Measurements from ENCODE around the gene MAD2L1. TPM values are rescaled to one million over a fixed set of nuclear protein-coding genes. Genes with fewer than 3 reads are reported as not detected.
A peak's percentile ranks its signal among the peaks of the same experiment; 100 is the strongest.
"Not testable (repeated sequence)": the region's sequence is repeated elsewhere in the genome, so short reads cannot be mapped to it uniquely, and the experiment has no call there.

The MAD2L1 gene
- total RNA-seq, 1 experiment from 2014 or later, result 86.4 TPM

- H3K4me3 ChIP-seq, result peak overlapping the region; percentile 80
- H3K27me3 ChIP-seq, result no peaks in the 10 kb centered on the region
- H3K36me3 ChIP-seq, result peaks cover 42% of the 10 kb centered on the region
- H3K9me3 ChIP-seq, result no peaks in the 10 kb centered on the region
- peak; percentile 4 for DNase-seq
These were observed 603 bp downstream of the MAD2L1 start for GRCh38 chr4:120065974-120066516.

DNA sequence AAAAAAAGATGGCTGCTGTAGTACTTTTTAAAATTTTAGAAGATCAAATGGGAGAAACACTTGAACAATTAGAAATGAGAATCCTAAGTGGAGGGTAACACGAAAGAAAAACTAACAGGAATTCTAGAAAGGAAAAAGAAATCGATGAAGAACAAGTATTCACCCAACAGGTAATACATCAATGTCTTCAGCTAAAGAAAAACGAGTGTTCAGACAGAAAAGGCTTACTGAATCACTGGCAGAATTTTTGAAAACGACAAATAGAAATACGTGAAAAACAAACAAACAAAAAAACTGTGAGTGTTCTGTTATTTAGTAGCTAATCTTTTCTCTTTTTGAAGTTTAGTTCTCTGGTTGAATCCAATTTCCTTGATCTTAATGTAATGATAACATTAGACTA, 1.8 kb downstream of the MAD2L1 start:
- no peaks in the 10 kb centered on the region for H3K27me3 ChIP-seq
- no peak for DNase-seq
- no peaks in the 10 kb centered on the region for H3K9me3 ChIP-seq
- peaks cover 53% of the 10 kb centered on the region for H3K36me3 ChIP-seq
- H3K4me3 ChIP-seq, result peak overlapping the region; percentile 80

- not testable (repeated sequence) for H3K27me3 ChIP-seq, H3K4me3 ChIP-seq, H3K9me3 ChIP-seq, DNase-seq
- H3K36me3 ChIP-seq, result peaks cover 65% of the 10 kb centered on the region
These were observed 2.9 kb downstream of the MAD2L1 start for GRCh38 chr4:120063711-120064110.

DNA sequence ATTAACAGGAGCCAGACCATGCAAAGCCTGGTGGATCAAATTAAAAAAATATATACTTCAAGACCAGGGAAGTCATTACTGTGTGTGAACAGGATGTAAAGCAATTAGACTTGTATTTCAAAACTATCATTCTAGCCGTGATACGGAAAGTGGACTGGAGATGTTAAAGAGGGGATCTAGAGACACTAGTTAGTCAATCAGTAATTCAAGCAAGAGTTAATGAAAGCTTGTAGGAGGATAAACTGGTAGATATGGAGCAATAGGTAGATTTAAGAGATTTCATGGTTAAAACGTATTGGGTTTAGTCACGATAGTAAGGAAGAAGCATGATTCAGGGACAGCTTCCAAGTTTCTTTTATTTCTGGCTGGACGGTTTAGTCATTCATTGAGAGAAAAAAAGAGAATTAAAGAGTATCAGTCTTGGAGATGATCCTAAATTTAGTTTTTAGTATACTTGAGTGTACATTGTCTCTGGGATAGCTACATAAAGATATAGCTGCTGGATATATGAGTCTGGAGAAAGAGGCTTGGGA, 3.9 kb downstream of the MAD2L1 start:
- H3K27me3 ChIP-seq, result no peaks in the 10 kb centered on the region
- no peaks in the 10 kb centered on the region for H3K9me3 ChIP-seq
- H3K36me3 ChIP-seq, result peaks cover 74% of the 10 kb centered on the region
- DNase-seq, result no peak
- H3K4me3 ChIP-seq, result no peak overlapping the region

DNA sequence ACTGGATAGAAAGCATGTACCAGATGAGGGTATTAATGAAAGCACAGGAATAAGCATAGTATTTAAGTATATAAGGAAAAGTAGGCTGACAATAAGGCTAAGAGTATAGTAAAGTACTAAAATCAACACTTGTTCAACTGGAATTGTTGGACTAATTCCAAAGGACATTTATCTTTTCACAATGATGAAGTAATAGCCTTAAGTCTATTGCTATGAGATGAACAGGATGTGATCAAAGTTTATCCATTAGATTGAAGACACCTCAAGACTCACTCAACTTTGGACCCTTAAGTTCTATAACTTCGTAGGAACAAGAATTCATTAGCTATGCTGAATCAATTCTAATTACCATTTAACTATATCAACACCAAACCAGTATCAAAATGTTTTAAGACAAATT, 7.6 kb downstream of the MAD2L1 start:
- no peak for DNase-seq

GRCh38 chr4:120057416-120057815, 9.2 kb downstream of the MAD2L1 start:
- Histone ChIP-seq H3K36me3 (peaks cover 45% of the 10 kb centered on the region), H3K27me3 (no peaks in the 10 kb centered on the region), H3K9me3 (no peaks in the 10 kb centered on the region), H3K4me3 (no peak overlapping the region)
- no peak for DNase-seq

More for the DNA sequence above, 7.6 kb downstream of the MAD2L1 start:
- H3K36me3 ChIP-seq, result peaks cover 58% of the 10 kb centered on the region
- H3K27me3 ChIP-seq, result no peaks in the 10 kb centered on the region
- H3K9me3 ChIP-seq, result no peaks in the 10 kb centered on the region
- H3K4me3 ChIP-seq, result no peak overlapping the region

DNA sequence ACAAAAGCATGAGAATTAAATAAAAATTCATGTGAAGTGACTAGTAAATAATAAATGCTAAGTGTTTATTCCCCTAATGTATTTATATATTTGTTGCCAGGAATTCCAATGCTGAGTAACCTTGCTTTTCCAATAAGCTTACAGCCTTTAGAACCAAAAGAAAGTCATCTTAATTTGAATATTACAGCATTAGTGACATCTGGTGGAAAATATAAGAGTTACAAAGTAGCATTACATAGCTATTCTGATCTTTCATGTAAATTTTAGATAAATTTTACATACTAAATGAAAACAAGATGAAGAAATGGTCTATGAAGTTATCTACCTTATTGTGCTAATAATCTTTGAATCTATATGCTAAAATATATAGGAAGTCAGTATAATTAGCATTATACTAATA, 10.4 kb downstream of the MAD2L1 start:
- no peak overlapping the region for H3K4me3 ChIP-seq
- no peak for DNase-seq
- H3K36me3 ChIP-seq, result peaks cover 38% of the 10 kb centered on the region

GRCh38 chr4:120055795-120056194, 10.9 kb downstream of the MAD2L1 start:
- Histone ChIP-seq H3K27me3 (no peaks in the 10 kb centered on the region), H3K36me3 (peaks cover 34% of the 10 kb centered on the region), H3K9me3 (no peaks in the 10 kb centered on the region), H3K4me3 (no peak overlapping the region)
- DNase-seq, result no peak

More for the DNA sequence above, 10.4 kb downstream of the MAD2L1 start:
- H3K27me3 ChIP-seq, result no peaks in the 10 kb centered on the region
- no peaks in the 10 kb centered on the region for H3K9me3 ChIP-seq

- no peak for DNase-seq
- Histone ChIP-seq H3K9me3 (no peaks in the 10 kb centered on the region), H3K4me3 (no peak overlapping the region), H3K36me3 (peaks cover 28% of the 10 kb centered on the region), H3K27me3 (no peaks in the 10 kb centered on the region)
These were observed 11.5 kb downstream of the MAD2L1 start for GRCh38 chr4:120055162-120055561.

- peaks cover 15% of the 10 kb centered on the region for H3K36me3 ChIP-seq
- no peak for DNase-seq
- no peaks in the 10 kb centered on the region for H3K27me3 ChIP-seq
- no peaks in the 10 kb centered on the region for H3K9me3 ChIP-seq
- H3K4me3 ChIP-seq, result no peak overlapping the region
These were observed 12.7 kb downstream of the MAD2L1 start for GRCh38 chr4:120053911-120054310.

GRCh38 chr4:120052856-120053255, 13.8 kb downstream of the MAD2L1 start:
- Histone ChIP-seq H3K27me3 (no peaks in the 10 kb centered on the region), H3K36me3 (peaks cover 5% of the 10 kb centered on the region)

DNA sequence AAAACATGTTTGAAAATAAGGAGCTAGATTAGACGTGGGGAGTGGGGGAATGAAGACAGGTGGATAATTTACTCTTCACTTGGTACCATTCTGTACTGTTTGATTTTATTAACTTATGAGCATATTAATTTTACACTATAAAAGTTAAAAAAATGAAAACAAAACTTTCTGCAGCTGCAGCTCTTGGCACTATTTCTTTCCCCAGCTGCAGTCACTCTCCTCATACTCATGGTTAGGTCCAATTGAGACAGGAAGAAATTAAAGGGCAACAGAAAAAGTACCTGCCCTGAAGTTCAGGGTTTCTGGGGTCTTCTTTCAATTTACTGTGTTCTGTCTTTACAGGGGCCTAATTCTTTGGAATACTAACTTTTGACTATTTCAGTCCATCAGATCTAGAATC, 15.4 kb downstream of the MAD2L1 start:
- H3K27me3 ChIP-seq, result no peaks in the 10 kb centered on the region
- H3K4me3 ChIP-seq, result no peak overlapping the region
- H3K36me3 ChIP-seq, result peaks cover 4% of the 10 kb centered on the region; the same call in 1 of the 2 replicates
- no peak for DNase-seq
- no peaks in the 10 kb centered on the region for H3K9me3 ChIP-seq

More at GRCh38 chr4:120052856-120053255, 13.8 kb downstream of the MAD2L1 start:
- Histone ChIP-seq H3K4me3 (no peak overlapping the region), H3K9me3 (no peaks in the 10 kb centered on the region)
- peak; percentile 86 for DNase-seq

GRCh38 chr4:120049732-120050494, 16.7 kb downstream of the MAD2L1 start:
- DNase-seq, result peak; percentile 65
- Histone ChIP-seq H3K36me3 (peaks cover 4% of the 10 kb centered on the region; the same call in 1 of the 2 replicates), H3K27me3 (no peaks in the 10 kb centered on the region)

GRCh38 chr4:120043828-120044227, 22.8 kb downstream of the MAD2L1 start:
- no peak for DNase-seq
- Histone ChIP-seq H3K4me3 (no peak overlapping the region), H3K27me3 (no peaks in the 10 kb centered on the region)

More at GRCh38 chr4:120049732-120050494, 16.7 kb downstream of the MAD2L1 start:
- Histone ChIP-seq H3K9me3 (no peaks in the 10 kb centered on the region), H3K4me3 (peak overlapping the region; percentile 31)

DNA sequence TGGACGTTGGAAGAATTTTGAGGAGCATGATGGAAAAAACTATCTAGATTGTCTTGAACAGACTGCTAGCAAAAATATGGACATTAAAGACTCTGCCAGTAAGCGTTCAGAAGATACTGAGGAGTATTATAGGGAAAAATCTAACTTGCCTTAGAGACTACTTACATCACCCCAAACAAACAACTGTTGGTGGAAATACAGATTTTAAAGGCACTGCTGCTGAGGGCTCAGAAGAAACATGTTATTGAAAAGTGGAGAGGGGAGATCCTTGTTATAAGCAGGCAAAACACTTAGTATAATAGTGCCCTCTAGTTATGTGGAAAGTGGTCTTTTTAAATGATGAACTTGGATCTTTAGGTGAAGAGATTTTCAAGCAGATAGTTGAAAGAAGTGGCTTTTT, 29.2 kb downstream of the MAD2L1 start:
- Histone ChIP-seq H3K36me3 (no peaks in the 10 kb centered on the region), H3K27me3 (no peaks in the 10 kb centered on the region), H3K4me3 (no peak overlapping the region), H3K9me3 (no peaks in the 10 kb centered on the region)
- DNase-seq, result no peak

More at GRCh38 chr4:120043828-120044227, 22.8 kb downstream of the MAD2L1 start:
- H3K36me3 ChIP-seq, result no peaks in the 10 kb centered on the region; the same call in 1 of the 2 replicates
- 0 out of 2 replicates have a peak, but pooled peaks cover 2% of the 10 kb centered on the region for H3K9me3 ChIP-seq

DNA sequence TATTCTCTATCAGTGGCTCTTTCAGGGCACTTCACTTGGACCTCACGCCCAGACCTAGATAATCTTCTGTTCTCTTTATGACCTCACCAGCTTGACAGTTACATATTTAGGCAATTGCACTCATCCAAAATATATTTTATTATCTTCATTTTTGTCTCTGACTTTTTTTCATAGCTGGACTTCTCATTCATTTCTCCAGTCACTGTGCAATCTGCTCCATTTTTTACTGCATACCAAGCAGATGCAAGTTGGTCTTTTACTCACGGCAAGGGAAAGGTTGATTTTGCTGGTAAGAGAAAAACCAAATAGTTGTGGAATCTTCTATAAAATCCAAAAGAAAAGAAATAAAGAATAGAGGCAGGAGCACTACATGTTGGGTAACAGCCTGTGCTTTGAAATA, 31.7 kb downstream of the MAD2L1 start:
- Histone ChIP-seq H3K36me3 (no peaks in the 10 kb centered on the region), H3K9me3 (no peaks in the 10 kb centered on the region), H3K27me3 (no peaks in the 10 kb centered on the region), H3K4me3 (no peak overlapping the region)
- no peak for DNase-seq

DNA sequence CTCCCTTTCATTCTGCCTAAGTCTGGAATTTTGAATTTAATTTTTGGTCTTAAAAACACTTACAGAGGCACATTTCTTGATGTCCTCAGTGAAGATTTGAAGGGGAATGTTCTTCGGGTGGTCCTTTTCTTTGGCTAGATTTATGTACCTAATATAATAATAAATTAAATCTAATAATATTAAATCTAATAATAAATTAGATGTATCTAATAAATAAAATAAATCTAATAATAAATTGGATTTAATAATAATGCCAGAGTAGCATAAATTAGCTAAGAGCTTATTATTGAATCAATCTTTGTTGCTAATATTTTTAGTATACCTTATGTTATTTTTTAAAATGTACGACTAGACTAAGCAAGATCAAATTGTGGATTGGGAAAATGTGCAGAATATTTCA, 39.8 kb downstream of the MAD2L1 start:
- Histone ChIP-seq H3K9me3 (no peaks in the 10 kb centered on the region), H3K36me3 (no peaks in the 10 kb centered on the region), H3K4me3 (no peak overlapping the region), H3K27me3 (no peaks in the 10 kb centered on the region)
- DNase-seq, result no peak
